Omental fat pad (tissue), 4 donors: ENCODE data around the gene THOP1. TPM values are rescaled to one million over a fixed set of nuclear protein-coding genes. Genes with fewer than 3 reads are reported as not detected.

Experiments
- ATAC-seq: fragments of 150-250 bp; one replicate; pipeline ENCODE4 v1.9.1; 2016; ENCODE audit warnings: mild to moderate bottlenecking, moderate library complexity; ENCODE audit not compliant: low FRiP score
- DNase-seq: peaks from one replicate; pipeline ENCODE4 v3.0.0-alpha.2; 2019; ENCODE audit warnings: low spot score
- total RNA-seq, 4 donors: library from RNA; depleted of rRNA; stranded (reverse); fragments of >200 nt; gene quantifications; one replicate each; pipeline ENCODE4 v1.1.0, GENCODE V29; 2016
- TF ChIP-seq, protein P1 (sequence below), 3 donors: fragments of 450-650 bp; IDR thresholded peaks; one replicate each; pipeline ENCODE4 v1.5.1; 2016 to 2017; ENCODE audit warnings: antibody characterized with exemption in 3 of 3, mild to moderate bottlenecking in 3 of 3, moderate library complexity in 2 of 3

Gene THOP1
- total RNA-seq, 4 donors from 2014 or later = 27.4 to 50.2 (median 31.9) TPM

DNA sequence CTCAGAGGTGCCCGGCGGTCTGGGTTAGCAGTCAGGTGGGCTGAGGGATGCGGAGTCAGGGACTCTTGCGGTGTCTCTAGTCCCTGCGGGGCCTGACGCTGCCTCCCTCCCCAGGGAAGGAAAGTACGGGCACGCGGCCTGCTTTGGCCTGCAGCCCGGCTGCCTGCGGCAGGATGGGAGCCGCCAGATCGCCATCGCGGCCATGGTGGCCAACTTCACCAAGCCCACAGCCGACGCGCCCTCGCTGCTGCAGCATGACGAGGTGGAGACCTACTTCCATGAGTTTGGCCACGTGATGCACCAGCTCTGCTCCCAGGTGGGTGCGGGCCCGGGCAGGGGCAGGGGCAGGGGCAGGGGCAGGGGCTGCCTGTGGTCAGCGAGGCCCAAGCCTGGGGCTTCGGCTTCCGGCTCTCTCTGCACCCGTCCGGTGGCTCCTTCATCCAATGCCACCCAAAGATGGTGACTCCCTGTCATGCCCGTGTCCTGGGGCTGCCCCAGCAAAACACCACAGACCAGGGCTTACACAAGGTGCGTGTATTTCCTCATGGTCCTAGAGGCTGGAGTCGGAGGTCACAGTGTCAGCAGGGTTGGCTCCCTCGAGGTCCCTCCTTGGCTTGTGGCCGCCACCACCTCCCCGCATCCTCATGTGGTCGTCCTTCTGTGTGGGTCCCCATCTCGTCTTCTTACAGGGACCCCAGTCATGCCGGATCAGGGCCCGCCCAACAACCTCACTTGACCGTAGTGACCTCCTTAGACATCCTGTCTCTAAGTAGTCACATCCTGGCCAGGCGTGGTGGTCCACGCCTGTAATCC, 23.0 kb downstream of the THOP1 start:
- ATAC-seq (no peak), DNase-seq (no peak)
- TF ChIP-seq, protein P1, sequence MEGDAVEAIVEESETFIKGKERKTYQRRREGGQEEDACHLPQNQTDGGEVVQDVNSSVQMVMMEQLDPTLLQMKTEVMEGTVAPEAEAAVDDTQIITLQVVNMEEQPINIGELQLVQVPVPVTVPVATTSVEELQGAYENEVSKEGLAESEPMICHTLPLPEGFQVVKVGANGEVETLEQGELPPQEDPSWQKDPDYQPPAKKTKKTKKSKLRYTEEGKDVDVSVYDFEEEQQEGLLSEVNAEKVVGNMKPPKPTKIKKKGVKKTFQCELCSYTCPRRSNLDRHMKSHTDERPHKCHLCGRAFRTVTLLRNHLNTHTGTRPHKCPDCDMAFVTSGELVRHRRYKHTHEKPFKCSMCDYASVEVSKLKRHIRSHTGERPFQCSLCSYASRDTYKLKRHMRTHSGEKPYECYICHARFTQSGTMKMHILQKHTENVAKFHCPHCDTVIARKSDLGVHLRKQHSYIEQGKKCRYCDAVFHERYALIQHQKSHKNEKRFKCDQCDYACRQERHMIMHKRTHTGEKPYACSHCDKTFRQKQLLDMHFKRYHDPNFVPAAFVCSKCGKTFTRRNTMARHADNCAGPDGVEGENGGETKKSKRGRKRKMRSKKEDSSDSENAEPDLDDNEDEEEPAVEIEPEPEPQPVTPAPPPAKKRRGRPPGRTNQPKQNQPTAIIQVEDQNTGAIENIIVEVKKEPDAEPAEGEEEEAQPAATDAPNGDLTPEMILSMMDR (IDR thresholded peaks at IDR 0.05) = no peak

DNA sequence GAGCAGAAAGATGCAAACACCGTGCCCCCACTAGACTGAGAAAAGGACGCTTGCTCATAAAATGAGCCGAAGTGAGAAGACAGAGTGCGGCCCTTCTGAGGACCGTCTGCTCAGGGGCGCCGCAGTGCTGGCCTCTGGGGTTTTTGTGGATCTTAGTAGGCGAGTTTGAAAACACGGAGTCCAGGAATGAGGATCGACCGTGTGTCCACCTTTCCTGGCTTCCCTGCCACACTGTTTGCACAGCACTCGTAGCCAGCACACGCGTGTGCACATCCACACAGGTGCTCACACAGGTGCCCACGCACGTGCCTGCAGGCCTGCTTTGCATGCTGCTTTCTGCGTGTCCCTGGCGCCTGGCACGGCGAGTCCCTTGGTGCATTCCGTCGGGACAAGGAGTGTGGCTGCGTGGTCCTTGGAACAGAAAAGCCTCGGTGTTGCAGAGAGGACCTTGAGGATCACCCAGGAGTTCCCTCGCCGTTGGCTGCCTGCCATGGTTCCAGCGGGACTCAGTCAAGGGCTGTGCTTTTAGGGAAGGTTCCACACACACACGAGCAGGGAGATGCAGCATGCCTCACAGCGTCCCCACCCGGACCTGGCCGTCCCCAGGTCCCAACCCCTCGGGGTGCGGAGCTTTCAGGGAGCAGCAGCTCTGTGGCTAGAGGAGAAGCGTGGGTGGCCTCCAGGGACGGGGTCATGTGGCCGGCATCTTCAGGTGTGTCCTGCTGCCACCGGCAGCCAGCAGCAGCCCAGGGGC, 24.3 kb downstream of the THOP1 start:
- TF ChIP-seq, protein P1 (IDR thresholded peaks at IDR 0.05) = no peak
- no peak for ATAC-seq
- no peak for DNase-seq

DNA sequence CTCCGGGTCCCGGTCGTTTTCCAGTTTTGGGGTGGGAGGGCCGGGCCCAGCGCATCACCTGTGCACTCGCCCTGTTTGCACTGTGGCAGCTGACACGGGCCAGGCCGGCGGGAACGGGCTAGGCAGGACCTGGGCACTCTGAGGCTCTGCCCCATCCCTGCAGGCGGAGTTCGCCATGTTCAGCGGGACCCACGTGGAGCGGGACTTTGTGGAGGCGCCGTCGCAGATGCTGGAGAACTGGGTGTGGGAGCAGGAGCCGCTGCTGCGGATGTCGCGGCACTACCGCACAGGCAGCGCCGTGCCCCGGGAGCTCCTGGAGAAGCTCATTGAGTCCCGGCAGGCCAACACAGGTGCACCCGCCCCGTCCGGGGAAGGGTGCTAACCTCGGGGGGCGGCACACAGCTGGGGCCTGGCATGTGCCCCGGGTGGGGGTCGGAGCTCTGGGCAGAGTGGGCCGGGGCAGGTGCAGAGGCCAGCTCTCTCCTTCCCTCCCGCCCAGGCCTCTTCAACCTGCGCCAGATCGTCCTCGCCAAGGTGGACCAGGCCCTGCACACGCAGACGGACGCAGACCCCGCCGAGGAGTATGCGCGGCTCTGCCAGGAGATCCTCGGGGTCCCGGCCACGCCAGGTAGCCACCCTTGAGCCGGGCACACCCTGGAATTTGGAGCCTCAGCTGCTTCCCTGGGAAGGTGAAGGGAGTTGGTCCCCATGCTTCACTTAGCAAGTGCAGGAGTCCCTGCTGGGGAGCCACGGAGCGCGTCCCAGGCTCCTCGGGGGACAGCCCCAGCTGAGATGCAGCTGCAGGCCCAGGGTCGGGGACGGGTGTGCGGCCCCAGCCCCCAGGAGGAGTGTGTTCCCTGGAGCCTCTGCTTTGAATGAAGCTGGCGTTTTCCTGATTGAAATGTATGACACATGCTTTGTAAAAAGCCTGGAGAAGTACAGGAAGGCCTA, 25.1 kb downstream of the THOP1 start:
- TF ChIP-seq, protein P1 (IDR thresholded peaks at IDR 0.05) = no peak
- no peak for DNase-seq
- ATAC-seq = no peak

DNA sequence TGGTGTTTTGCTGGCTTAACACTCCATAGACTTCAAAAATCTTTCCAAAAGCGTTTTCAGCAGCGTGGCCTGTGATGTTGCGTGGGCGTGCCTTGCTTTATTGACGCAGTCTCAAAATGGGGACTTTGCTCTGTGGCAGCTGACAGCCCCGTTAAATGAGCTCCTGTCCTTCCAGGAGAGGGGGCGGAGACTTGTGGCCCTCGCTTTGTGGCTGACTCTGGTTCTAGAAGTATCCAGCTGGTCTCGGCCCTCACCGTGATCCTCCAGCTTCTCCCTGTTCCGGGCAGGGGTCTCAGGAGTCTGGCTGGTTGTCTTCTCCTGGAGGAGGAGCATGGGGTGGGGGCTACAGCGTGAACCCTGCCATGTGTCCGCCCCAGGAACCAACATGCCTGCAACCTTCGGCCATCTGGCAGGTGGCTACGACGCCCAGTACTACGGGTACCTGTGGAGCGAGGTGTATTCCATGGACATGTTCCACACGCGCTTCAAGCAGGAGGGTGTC, 26.0 kb downstream of the THOP1 start:
- no peak for DNase-seq
- TF ChIP-seq, protein P1 (IDR thresholded peaks at IDR 0.05) = no peak
- no peak for ATAC-seq

DNA sequence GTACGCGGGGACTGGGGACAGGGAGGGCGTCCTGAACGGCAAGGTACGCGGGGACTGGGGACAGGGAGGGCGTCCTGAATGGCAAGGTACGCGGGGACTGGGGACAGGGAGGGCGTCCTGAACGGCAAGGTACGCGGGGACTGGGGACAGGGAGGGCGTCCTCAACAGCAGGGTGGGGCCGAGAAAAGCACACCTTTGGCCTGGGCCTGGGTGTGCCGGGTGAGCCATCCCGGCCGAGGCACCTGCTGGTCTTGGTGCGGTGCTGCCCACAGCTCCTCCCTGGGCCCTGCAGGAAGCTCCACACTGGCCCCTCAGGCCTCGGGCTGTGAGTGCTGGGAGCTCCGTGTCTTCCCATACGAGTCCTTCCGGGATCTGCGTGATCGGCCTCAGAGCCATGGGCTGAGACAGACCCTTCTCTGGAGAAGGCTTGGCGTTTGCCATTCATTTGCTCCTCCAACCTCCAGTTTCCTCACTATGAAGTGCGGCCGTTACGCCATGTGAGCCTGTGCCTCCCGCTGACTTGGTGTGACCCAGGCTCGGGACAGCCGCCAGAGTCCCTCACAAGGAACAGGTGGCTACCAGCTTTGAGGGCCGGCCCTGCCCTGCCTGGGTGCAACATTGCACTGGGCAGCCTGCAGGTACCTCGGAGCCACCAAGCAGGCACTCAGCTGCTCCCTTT, 26.6 kb downstream of the THOP1 start:
- ATAC-seq (no peak), DNase-seq (no peak)
- TF ChIP-seq, protein P1 (IDR thresholded peaks at IDR 0.05) = no peak
